Esophagus (tissue), 2 donors: Measurements from ENCODE around the gene DHH. TPM values are rescaled to one million over a fixed set of nuclear protein-coding genes. Genes with fewer than 3 reads are reported as not detected.

Source experiments
- H3K27ac ChIP-seq, 2 donors: one replicate each; pipeline ENCODE4 v1.5.1; 2013; ENCODE audit warnings: low read depth in 2 of 2, mild to moderate bottlenecking in 2 of 2, inconsistent platforms in 1 of 2, low read length in 1 of 2, moderate library complexity in 1 of 2
- H3K27me3 ChIP-seq, 2 donors: one replicate each; pipeline ENCODE4 v1.6.1; 2013; ENCODE audit warnings: low read length in 2 of 2, control low read depth in 1 of 2, mild to moderate bottlenecking in 1 of 2; ENCODE audit not compliant: insufficient read depth in 2 of 2, control insufficient read depth in 1 of 2
- H3K36me3 ChIP-seq, 2 donors: one replicate each; pipeline ENCODE4 v1.6.1; 2013; ENCODE audit warnings: low read length in 1 of 2; ENCODE audit not compliant: control insufficient read depth in 2 of 2, insufficient read depth in 2 of 2
- H3K4me1 ChIP-seq, 2 donors: one replicate each; pipeline ENCODE4 v1.6.1; 2013; ENCODE audit warnings: low read length in 1 of 2; ENCODE audit not compliant: control insufficient read depth in 2 of 2, insufficient read depth in 2 of 2
- H3K4me3 ChIP-seq, 2 donors: one replicate each; pipeline ENCODE4 v1.5.1; 2013; ENCODE audit warnings: low read length in 2 of 2, mild to moderate bottlenecking in 2 of 2, low read depth in 1 of 2, moderate library complexity in 1 of 2
- H3K9me3 ChIP-seq, 2 donors: one replicate each; pipeline ENCODE4 v1.6.1; 2013; ENCODE audit warnings: mild to moderate bottlenecking in 2 of 2, low read depth in 1 of 2, low read length in 1 of 2, moderate library complexity in 1 of 2; ENCODE audit not compliant: control insufficient read depth in 2 of 2, insufficient read depth in 1 of 2
- WGBS, 2 donors: extraction: QIAGEN DNeasy Blood & Tissue Kit; methylation state at CpG; one replicate each; pipeline ENCODE4 v1.1.7; 2013; 5-methylcytosine and 5-hydroxymethylcytosine counted together
- polyA plus RNA-seq, 2 donors: library from polyadenylated mRNA; stranded (reverse); fragments of 200-250 nt; gene quantifications; one replicate each; pipeline ENCODE4 v1.2.3, GENCODE V29; 2013
- donor health status: healthy with polysubstance abuse.
- donor health status: Bipolar disorder and iron deficiency.

Gene DHH
- polyA plus RNA-seq, 2 donors: 0.06 to 0.21 TPM

- peaks cover 12 to 23% of the 10 kb centered on the region in 2 donors for H3K27me3 ChIP-seq
- peaks cover 18 to 22% of the 10 kb centered on the region in 2 donors for H3K4me1 ChIP-seq
- H3K27ac ChIP-seq: no peak overlapping the region
- WGBS, 2 donors: 3 to 4% methylated on average over 9 of the region's 9 CpGs
- no peak overlapping the region for H3K4me3 ChIP-seq
- H3K9me3 ChIP-seq: no peaks in the 10 kb centered on the region
- H3K36me3 ChIP-seq: peaks cover 7 to 8% of the 10 kb centered on the region in 2 donors
Observed at GRCh38 chr12:49093792-49094159, 825 bp downstream of the DHH start.

DNA sequence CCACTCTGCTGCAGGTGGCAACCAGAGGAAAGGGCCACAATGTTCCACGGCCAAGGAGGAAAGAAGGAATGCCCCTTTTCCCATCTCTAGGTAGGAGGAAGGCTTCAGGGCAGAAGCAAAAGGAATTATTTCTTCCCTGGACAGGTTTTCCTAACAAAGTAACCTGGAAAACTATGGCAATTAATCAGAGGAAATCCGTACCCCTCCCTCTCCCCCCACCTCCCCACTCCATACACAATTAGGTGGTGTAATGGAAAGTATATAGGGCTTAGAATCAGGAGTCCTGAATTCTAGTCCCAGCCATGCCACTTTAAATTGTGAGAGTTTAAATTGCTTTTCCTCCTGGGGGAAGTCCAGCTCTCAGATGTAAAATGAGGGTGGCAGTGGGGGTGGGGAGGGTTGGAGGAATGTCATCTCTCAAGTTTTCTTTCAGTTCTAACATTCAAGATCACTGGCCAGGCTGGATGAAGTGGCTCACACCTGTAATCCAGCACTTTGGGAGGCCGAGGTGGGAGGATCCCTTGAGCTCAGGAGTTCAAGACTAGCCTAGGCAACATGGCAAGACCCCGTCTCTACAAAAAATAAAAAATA, 1.7 kb downstream of the DHH start:
- 53 to 54% methylated on average over 4 of the region's 4 CpGs for WGBS, 2 donors
- H3K36me3 ChIP-seq: peaks cover 7 to 8% of the 10 kb centered on the region in 2 donors
- H3K9me3 ChIP-seq: no peaks in the 10 kb centered on the region
- peaks cover 18 to 24% of the 10 kb centered on the region in 2 donors for H3K4me1 ChIP-seq
- no peak overlapping the region for H3K27ac ChIP-seq
- no peak overlapping the region for H3K4me3 ChIP-seq
- H3K27me3 ChIP-seq: peaks cover 12 to 23% of the 10 kb centered on the region in 2 donors

GRCh38 chr12:49092086-49092815, 2.4 kb downstream of the DHH start:
- H3K9me3 ChIP-seq: no peaks in the 10 kb centered on the region
- WGBS, 2 donors: 5 to 7% methylated on average over 29 to 32 of the region's 32 CpGs
- peaks cover 18 to 24% of the 10 kb centered on the region in 2 donors for H3K4me1 ChIP-seq
- peaks cover 12 to 23% of the 10 kb centered on the region in 2 donors for H3K27me3 ChIP-seq
- H3K27ac ChIP-seq: no peak overlapping the region
- H3K36me3 ChIP-seq: peaks cover 2 to 4% of the 10 kb centered on the region in 2 donors
- no peak overlapping the region for H3K4me3 ChIP-seq

- Histone ChIP-seq H3K4me1 (peaks cover 18 to 24% of the 10 kb centered on the region in 2 donors), H3K36me3 (no peaks in the 10 kb centered on the region), H3K4me3 (no peak overlapping the region), H3K27me3 (peaks cover 12 to 23% of the 10 kb centered on the region in 2 donors), H3K27ac (no peak overlapping the region), H3K9me3 (no peaks in the 10 kb centered on the region)
- WGBS, 2 donors: 1 to 3% methylated on average over 14 of the region's 14 CpGs
Observed at GRCh38 chr12:49091836-49092085, 2.8 kb downstream of the DHH start.

GRCh38 chr12:49091056-49091835, 3.4 kb downstream of the DHH start:
- H3K27ac ChIP-seq: no peak overlapping the region
- H3K9me3 ChIP-seq: no peaks in the 10 kb centered on the region
- 27 to 31% methylated on average over 41 of the region's 41 CpGs for WGBS, 2 donors
- H3K4me3 ChIP-seq: no peak overlapping the region
- H3K4me1 ChIP-seq: peaks cover 18 to 24% of the 10 kb centered on the region in 2 donors
- no peaks in the 10 kb centered on the region for H3K36me3 ChIP-seq
- H3K27me3 ChIP-seq: peaks cover 12 to 23% of the 10 kb centered on the region in 2 donors

GRCh38 chr12:49089821-49090773, 4.5 kb downstream of the DHH start:
- 4% methylated on average over 80 to 88 of the region's 88 CpGs for WGBS, 2 donors
- Histone ChIP-seq H3K36me3 (no peaks in the 10 kb centered on the region), H3K27ac (no peak overlapping the region), H3K4me3 (peak overlapping the region; percentile 13 to 42), H3K9me3 (no peaks in the 10 kb centered on the region), H3K4me1 (peaks cover 18 to 24% of the 10 kb centered on the region in 2 donors), H3K27me3 (peaks cover 12 to 23% of the 10 kb centered on the region in 2 donors)

GRCh38 chr12:49088932-49089330, 5.7 kb downstream of the DHH start:
- H3K4me1 ChIP-seq: peaks cover 15 to 18% of the 10 kb centered on the region in 2 donors
- no peak overlapping the region for H3K27ac ChIP-seq
- H3K27me3 ChIP-seq: peaks cover 12 to 13% of the 10 kb centered on the region in 2 donors

DNA sequence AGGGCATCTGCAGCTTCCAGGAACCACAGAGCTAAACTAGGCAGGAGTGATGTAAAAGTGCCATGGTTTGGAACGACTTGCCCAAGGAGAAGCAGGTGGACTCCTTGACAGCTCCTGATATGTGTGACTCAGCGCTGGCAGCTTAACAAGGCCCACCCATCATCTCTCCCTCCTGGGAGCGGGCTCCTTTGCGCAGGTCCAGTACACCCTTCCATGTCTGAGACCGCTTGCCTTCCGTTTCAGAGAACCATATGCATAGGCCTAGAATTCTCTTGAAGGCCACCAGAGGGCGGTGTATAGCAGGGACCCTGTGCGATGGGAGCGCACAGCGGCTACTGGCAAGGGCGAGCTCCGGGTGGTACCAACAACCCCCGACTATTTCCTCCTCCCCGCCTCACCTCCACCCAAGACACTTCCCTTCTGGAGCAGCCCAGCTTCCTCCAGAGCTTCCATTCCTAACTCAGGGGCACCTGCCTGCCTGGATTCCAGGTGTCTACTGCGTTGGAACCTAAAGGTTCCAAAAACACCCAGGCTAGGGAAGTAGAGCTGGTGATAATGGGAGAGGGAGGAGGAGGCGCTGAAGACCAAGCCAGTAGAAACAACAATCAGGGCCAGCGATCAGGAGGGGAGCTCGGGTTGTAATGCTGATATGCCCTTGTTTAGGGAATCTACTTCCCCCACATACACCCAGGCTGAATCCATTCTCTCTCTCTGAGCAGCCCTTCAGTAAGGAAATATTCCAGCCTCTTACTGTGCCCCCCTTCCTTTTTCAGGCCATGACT, 6.3 kb downstream of the DHH start:
- Histone ChIP-seq H3K27ac (no peak overlapping the region), H3K4me3 (no peak overlapping the region), H3K4me1 (peaks cover 15 to 18% of the 10 kb centered on the region in 2 donors), H3K9me3 (peaks cover 0 to 1% of the 10 kb centered on the region in 2 donors), H3K36me3 (no peaks in the 10 kb centered on the region), H3K27me3 (peaks cover 12% of the 10 kb centered on the region in 2 donors)
- WGBS, 2 donors: 3% methylated on average over 18 of the region's 18 CpGs

More at GRCh38 chr12:49088932-49089330, 5.7 kb downstream of the DHH start:
- Histone ChIP-seq H3K9me3 (peaks cover 0 to 1% of the 10 kb centered on the region in 2 donors), H3K36me3 (no peaks in the 10 kb centered on the region), H3K4me3 (no peak overlapping the region)
- WGBS, 2 donors: 54 to 65% methylated on average over 6 of the region's 6 CpGs
